Measurements from ENCODE around the gene STARD13. TPM values are rescaled to one million over a fixed set of nuclear protein-coding genes. Genes with fewer than 3 reads are reported as not detected.
A peak's percentile ranks its signal among the peaks of the same experiment; 100 is the strongest.

Gene STARD13
- total and polyA plus RNA-seq, 2 donors: 26.7 to 67.8 TPM

GRCh38 chr13:33144358-33144784 lies 141.2 kb downstream of the STARD13 start:
- Histone ChIP-seq H3K27ac (ENCODE audit: low read depth) (no peak overlapping the region), H3K36me3 (ENCODE audit: insufficient read depth) (no peaks in the 10 kb centered on the region), H3K4me1 (ENCODE audit: insufficient read depth) (no peaks in the 10 kb centered on the region), H3K4me3 (ENCODE audit: low read depth, low read length) (no peak overlapping the region)
- WGBS: 88% methylated on average over 7 of the region's 7 CpGs
- no peak for DNase-seq (ENCODE audit: extremely low spot score)

GRCh38 chr13:33139780-33140535 lies 145.6 kb downstream of the STARD13 start:
- Histone ChIP-seq H3K36me3 (ENCODE audit: insufficient read depth) (peaks cover 2% of the 10 kb centered on the region), H3K4me1 (ENCODE audit: insufficient read depth) (no peaks in the 10 kb centered on the region), H3K27ac (ENCODE audit: low read depth) (no peak overlapping the region), H3K4me3 (ENCODE audit: low read depth, low read length) (no peak overlapping the region)
- no peak for DNase-seq (ENCODE audit: extremely low spot score)
- WGBS: 83% methylated on average over 7 of the region's 7 CpGs

- no peak for DNase-seq (ENCODE audit: extremely low spot score)
- no peak overlapping the region for H3K4me3 ChIP-seq (ENCODE audit: low read depth, low read length)
- no peaks in the 10 kb centered on the region for H3K4me1 ChIP-seq (ENCODE audit: insufficient read depth)
- no peak overlapping the region for H3K27ac ChIP-seq (ENCODE audit: low read depth)
- 79% methylated on average over 1 of the region's 1 CpG for WGBS
- H3K36me3 ChIP-seq (ENCODE audit: insufficient read depth): peaks cover 2% of the 10 kb centered on the region
Measured at GRCh38 chr13:33139184-33139583, 146.4 kb downstream of the STARD13 start.

GRCh38 chr13:33138441-33138840 lies 147.1 kb downstream of the STARD13 start:
- Histone ChIP-seq H3K4me3 (ENCODE audit: low read depth, low read length) (no peak overlapping the region), H3K4me1 (ENCODE audit: insufficient read depth) (no peaks in the 10 kb centered on the region), H3K36me3 (ENCODE audit: insufficient read depth) (peaks cover 2% of the 10 kb centered on the region), H3K27ac (ENCODE audit: low read depth) (no peak overlapping the region)
- 90% methylated on average over 14 of the region's 14 CpGs for WGBS
- no peak for DNase-seq (ENCODE audit: extremely low spot score)

DNA sequence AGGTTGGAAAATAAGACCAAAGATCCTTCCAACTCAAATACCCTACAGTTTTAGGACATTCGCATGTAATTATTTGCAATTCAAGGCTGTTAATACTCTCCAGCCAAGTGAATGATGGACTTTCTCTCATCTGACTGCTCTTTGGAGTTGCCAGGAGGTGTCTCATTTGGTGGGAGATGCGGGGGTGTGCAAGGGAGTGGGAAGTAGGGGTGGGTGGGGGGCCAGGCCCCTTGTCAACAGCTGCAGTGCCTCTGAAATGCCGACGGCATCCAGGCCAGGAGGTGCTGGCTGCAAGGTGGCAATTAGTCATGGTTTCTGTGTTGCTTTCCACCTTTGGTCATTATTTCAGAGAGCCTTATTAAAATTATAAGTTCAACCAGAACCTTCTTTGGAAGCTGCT lies 147.8 kb downstream of the STARD13 start:
- no peak overlapping the region for H3K4me3 ChIP-seq (ENCODE audit: low read depth, low read length)
- DNase-seq (ENCODE audit: extremely low spot score): no peak
- WGBS: 81% methylated on average over 4 of the region's 4 CpGs
- no peak overlapping the region for H3K27ac ChIP-seq (ENCODE audit: low read depth)
- H3K4me1 ChIP-seq (ENCODE audit: insufficient read depth): no peaks in the 10 kb centered on the region
- peaks cover 2% of the 10 kb centered on the region for H3K36me3 ChIP-seq (ENCODE audit: insufficient read depth)

GRCh38 chr13:33135097-33135496 lies 150.5 kb downstream of the STARD13 start:
- WGBS: 78% methylated on average over 1 of the region's 1 CpG

DNA sequence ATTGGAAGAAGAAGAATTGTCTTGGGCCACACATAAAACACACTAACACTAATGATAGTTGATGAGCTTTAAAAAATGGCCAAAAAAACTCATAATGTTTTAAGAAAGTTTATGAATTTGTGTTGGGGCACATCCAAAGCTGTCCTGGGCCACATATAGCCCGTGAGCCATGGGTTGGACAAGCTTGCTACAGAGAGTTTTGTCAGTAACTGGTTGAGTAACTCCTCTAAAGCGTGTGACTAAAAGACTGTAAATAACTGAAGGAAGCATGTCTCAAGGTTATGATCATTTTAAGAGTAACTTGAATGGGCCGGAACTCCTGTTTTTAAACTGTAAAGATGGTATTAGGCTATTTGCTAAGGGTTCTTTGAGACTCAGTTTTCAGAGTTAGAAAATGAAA lies 151.3 kb downstream of the STARD13 start:
- Histone ChIP-seq H3K4me3 (ENCODE audit: low read depth, low read length) (no peak overlapping the region), H3K27ac (ENCODE audit: low read depth) (no peak overlapping the region), H3K4me1 (ENCODE audit: insufficient read depth) (no peaks in the 10 kb centered on the region), H3K36me3 (ENCODE audit: insufficient read depth) (peaks cover 2% of the 10 kb centered on the region)
- 93% methylated on average over 3 of the region's 3 CpGs for WGBS
- DNase-seq (ENCODE audit: extremely low spot score): no peak

More at GRCh38 chr13:33135097-33135496, 150.5 kb downstream of the STARD13 start:
- no peak overlapping the region for H3K27ac ChIP-seq (ENCODE audit: low read depth)
- H3K36me3 ChIP-seq (ENCODE audit: insufficient read depth): peaks cover 2% of the 10 kb centered on the region
- H3K4me1 ChIP-seq (ENCODE audit: insufficient read depth): no peaks in the 10 kb centered on the region
- DNase-seq (ENCODE audit: extremely low spot score): no peak
- no peak overlapping the region for H3K4me3 ChIP-seq (ENCODE audit: low read depth, low read length)

DNA sequence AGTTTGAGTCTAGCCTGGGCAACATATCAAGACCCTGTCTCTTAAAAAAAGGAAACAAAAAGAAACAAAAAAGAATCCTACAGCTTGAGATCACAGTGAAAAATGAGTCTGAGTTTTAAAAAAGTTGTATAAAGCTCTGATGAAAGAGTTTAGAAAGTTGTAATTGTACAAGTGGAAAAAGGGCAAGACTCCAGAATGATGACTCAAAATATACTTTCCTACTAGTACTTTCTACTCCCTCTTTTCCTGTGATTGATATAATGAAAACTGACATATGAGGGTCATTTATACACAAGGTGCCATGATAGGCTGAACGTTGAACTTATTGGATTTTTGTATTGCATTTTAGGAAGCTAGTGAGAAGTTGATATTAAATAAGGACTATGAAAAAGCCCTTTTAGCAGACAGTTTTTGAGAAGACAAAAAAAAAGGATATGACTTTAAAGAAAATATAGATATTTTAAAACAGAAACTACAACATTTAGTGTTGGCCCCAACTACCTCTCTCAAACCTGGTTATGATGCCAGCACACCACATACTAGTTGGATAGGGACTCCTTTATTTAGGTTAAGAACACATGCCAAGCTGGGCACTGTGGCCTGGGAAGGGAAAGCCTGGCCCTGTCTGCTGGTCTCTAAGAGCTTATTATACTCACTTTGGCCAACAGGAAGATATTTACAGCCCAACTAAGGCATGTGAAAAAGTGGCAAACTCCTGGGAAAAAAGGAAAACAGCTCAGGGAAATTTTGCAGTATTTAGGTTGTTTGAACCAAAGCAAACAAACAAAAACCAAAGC lies 152.7 kb downstream of the STARD13 start:
- Histone ChIP-seq H3K4me3 (ENCODE audit: low read depth, low read length) (no peak overlapping the region), H3K27ac (ENCODE audit: low read depth) (no peak overlapping the region), H3K36me3 (ENCODE audit: insufficient read depth) (peaks cover 2% of the 10 kb centered on the region), H3K4me1 (ENCODE audit: insufficient read depth) (no peaks in the 10 kb centered on the region)
- no peak for DNase-seq (ENCODE audit: extremely low spot score)
- WGBS: 77% methylated on average over 1 of the region's 1 CpG

DNA sequence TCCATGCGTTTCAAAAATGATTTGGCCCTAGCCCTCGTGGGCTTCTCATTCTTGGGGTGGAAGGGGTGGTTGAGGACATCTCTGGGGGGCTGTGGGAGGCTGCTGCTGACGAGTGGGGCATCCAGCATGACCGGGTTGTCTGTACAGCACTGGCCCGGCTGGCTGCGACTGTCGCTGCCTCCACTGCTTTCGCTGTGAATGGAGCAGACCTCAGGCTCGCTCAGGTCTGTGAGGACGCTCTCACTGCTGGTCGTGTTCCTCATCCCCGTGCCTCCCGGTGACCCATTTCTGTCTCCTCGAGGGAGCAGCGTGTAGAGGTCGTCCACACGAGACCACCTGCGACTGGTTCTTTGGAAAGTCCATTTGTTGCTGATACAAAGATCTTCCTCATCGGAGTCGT lies 155.7 kb downstream of the STARD13 start:
- no peaks in the 10 kb centered on the region for H3K36me3 ChIP-seq (ENCODE audit: insufficient read depth)
- H3K27ac ChIP-seq (ENCODE audit: low read depth): no peak overlapping the region
- no peaks in the 10 kb centered on the region for H3K4me1 ChIP-seq (ENCODE audit: insufficient read depth)
- DNase-seq (ENCODE audit: extremely low spot score): no peak
- WGBS: 96% methylated on average over 20 of the region's 20 CpGs
- H3K4me3 ChIP-seq (ENCODE audit: low read depth, low read length): no peak overlapping the region

- Histone ChIP-seq H3K36me3 (ENCODE audit: insufficient read depth) (no peaks in the 10 kb centered on the region), H3K4me1 (ENCODE audit: insufficient read depth) (no peaks in the 10 kb centered on the region), H3K4me3 (ENCODE audit: low read depth, low read length) (no peak overlapping the region), H3K27ac (ENCODE audit: low read depth) (no peak overlapping the region)
- DNase-seq (ENCODE audit: extremely low spot score): no peak
- WGBS: 96% methylated on average over 20 of the region's 20 CpGs
Measured at GRCh38 chr13:33129094-33129832, 156.3 kb downstream of the STARD13 start.

DNA sequence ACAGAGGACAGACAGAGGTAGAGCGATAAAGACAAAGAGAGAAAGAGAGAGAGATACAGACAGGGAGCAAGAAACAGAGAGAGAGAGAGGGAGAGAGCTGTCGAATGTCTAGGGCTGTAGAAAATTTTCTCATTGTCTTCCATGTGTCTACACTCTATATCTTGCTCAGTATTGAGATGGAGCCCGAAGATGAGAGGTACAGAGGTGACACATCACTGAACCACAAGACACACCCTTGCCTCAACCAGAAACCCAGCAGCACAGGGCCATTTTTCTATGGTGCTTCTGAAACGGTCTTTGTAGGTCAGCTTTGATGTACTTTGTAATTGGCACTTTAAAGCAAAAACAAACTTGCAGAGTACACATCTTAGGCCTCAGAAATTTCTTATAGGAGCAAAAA lies 157.4 kb downstream of the STARD13 start:
- no peak for DNase-seq (ENCODE audit: extremely low spot score)
- Histone ChIP-seq H3K36me3 (ENCODE audit: insufficient read depth) (no peaks in the 10 kb centered on the region), H3K4me1 (ENCODE audit: insufficient read depth) (no peaks in the 10 kb centered on the region), H3K27ac (ENCODE audit: low read depth) (no peak overlapping the region), H3K4me3 (ENCODE audit: low read depth, low read length) (no peak overlapping the region)
- 84% methylated on average over 4 of the region's 4 CpGs for WGBS

DNA sequence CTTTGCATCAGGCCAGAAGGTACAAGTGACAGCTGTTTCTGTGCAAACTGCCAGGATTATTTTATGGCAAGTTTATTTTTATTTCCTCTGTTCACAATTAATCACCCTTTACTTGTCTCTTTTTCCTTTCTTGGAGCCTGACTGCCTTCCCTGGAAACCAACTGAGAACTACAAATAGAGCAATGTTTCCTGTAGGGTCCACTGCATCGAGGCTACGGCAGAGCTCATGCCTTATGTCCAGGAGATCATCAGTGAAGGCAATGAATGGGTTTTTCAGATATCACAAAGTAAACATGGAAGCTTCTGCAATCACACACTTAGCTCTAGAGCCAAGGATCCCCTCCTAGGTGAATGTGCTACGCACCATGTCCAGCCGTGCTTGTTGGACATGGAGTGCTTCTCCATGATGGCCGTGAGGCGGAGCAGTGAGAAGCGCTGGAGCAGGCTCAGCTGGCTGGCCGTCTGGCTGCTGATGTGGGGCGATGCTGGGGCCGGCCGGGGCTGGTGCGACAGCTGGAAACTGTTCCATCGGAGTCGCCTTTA lies 158.5 kb downstream of the STARD13 start:
- Histone ChIP-seq H3K4me3 (ENCODE audit: low read depth, low read length) (no peak overlapping the region), H3K36me3 (ENCODE audit: insufficient read depth) (no peaks in the 10 kb centered on the region), H3K4me1 (ENCODE audit: insufficient read depth) (no peaks in the 10 kb centered on the region), H3K27ac (ENCODE audit: low read depth) (peak overlapping the region; percentile 38)
- no peak for DNase-seq (ENCODE audit: extremely low spot score)
- 48% methylated on average over 14 of the region's 14 CpGs for WGBS

- no peaks in the 10 kb centered on the region for H3K36me3 ChIP-seq (ENCODE audit: insufficient read depth)
- no peak overlapping the region for H3K4me3 ChIP-seq (ENCODE audit: low read depth, low read length)
- H3K27ac ChIP-seq (ENCODE audit: low read depth): peak overlapping the region; percentile 13
- 22% methylated on average over 10 of the region's 10 CpGs for WGBS
- DNase-seq (ENCODE audit: extremely low spot score): no peak
- H3K4me1 ChIP-seq (ENCODE audit: insufficient read depth): no peaks in the 10 kb centered on the region
Measured at GRCh38 chr13:33125821-33126570, 159.6 kb downstream of the STARD13 start.

All from urinary bladder (tissue), 4 donors.